AG10803 (cell line): ENCODE data around the gene SUOX.

Source experiments
- DNase-seq: peaks from one replicate; pipeline ENCODE4 v3.0.0; 2010; ENCODE audit warnings: low read depth
- H3K4me3 ChIP-seq: 2 replicates; pipeline ENCODE4 v1.5.1; 2011; ENCODE audit warnings: mild to moderate bottlenecking, low read length, control low read depth
- CTCF ChIP-seq: conservative IDR thresholded peaks from 2 replicates; pipeline ENCODE4 v1.5.1; 2011; ENCODE audit warnings: mild to moderate bottlenecking, low read length, control low read depth, inconsistent platforms

The SUOX gene

GRCh38 chr12:56010111-56010570, 13.1 kb downstream of the SUOX start:
- no peak for TF ChIP-seq CTCF
- no peak overlapping the region for H3K4me3 ChIP-seq

GRCh38 chr12:56011509-56012090, 14.5 kb downstream of the SUOX start:
- TF ChIP-seq CTCF = no peak
- no peak for DNase-seq
- H3K4me3 ChIP-seq = no peak overlapping the region

More at GRCh38 chr12:56010111-56010570, 13.1 kb downstream of the SUOX start:
- no peak for DNase-seq

- no peak overlapping the region for H3K4me3 ChIP-seq
- no peak for DNase-seq
- TF ChIP-seq CTCF = no peak
Measured at GRCh38 chr12:56013482-56013881, 16.4 kb downstream of the SUOX start.

GRCh38 chr12:56014205-56014604, 17.1 kb downstream of the SUOX start:
- DNase-seq = no peak
- no peak overlapping the region for H3K4me3 ChIP-seq
- TF ChIP-seq CTCF = no peak

- TF ChIP-seq CTCF = no peak
Measured at GRCh38 chr12:56017181-56017580, 20.1 kb downstream of the SUOX start.

GRCh38 chr12:56018356-56018755, 21.3 kb downstream of the SUOX start:
- no peak for DNase-seq

More at GRCh38 chr12:56017181-56017580, 20.1 kb downstream of the SUOX start:
- no peak for DNase-seq
- H3K4me3 ChIP-seq = no peak overlapping the region

More at GRCh38 chr12:56018356-56018755, 21.3 kb downstream of the SUOX start:
- TF ChIP-seq CTCF = no peak
- no peak overlapping the region for H3K4me3 ChIP-seq
